ENCODE results near the gene SRSF11.

Gene SRSF11

GRCh38 chr1:70299472-70299871 lies 78.3 kb downstream of the SRSF11 start:
- no peaks in the 10 kb centered on the region for H3K27me3 ChIP-seq (ENCODE audit: insufficient read depth, low read length, poor library complexity, severe bottlenecking)

More at GRCh38 chr1:70299472-70299871, 78.3 kb downstream of the SRSF11 start:
- Histone ChIP-seq H3K9me3 (ENCODE audit: insufficient read depth, low read depth, low read length) (no peaks in the 10 kb centered on the region), H2AFZ (ENCODE audit: low read length) (no peak overlapping the region), H3F3A (ENCODE audit: low read depth) (no peaks in the 10 kb centered on the region), H3K36me3 (ENCODE audit: insufficient read depth, low read length) (peaks cover 65% of the 10 kb centered on the region; the same call in 1 of the 2 replicates), H3K79me2 (ENCODE audit: insufficient read depth, low read length) (no peaks in the 10 kb centered on the region), H4K20me1 (ENCODE audit: insufficient read depth, low read length, poor library complexity, severe bottlenecking) (no peaks in the 10 kb centered on the region), H3K4me2 (ENCODE audit: low read depth, low read length, poor library complexity, severe bottlenecking) (no peak overlapping the region), H3K4me3 (ENCODE audit: low read length, poor library complexity, severe bottlenecking) (no peak overlapping the region), H3K9ac (ENCODE audit: low read depth, low read length, poor library complexity, severe bottlenecking) (no peak overlapping the region), H3K9me2 (replicated peaks; ENCODE audit: low read depth, low read length) (no peaks in the 10 kb centered on the region), H3K4me1 (ENCODE audit: insufficient read depth, low read length, poor library complexity, severe bottlenecking) (no peaks in the 10 kb centered on the region)
- TF ChIP-seq CTCF (conservative IDR thresholded peaks at IDR 0.05; ENCODE audit: low read length) (no peak), EZH2phosphoT487 (IDR thresholded peaks at IDR 0.05; ENCODE audit: borderline replicate concordance) (no peak)
